Hepatocyte (in vitro differentiated cells): Measurements from ENCODE around the gene URAD.

Experiments used
- CTCF ChIP-seq: fragments of 200-600 bp; sonication (generic); IDR thresholded peaks from 2 replicates; pipeline ENCODE4 v1.5.1; 2016; ENCODE audit warnings: antibody characterized with exemption, mild to moderate bottlenecking; ENCODE audit not compliant: poor library complexity
- EZH2 ChIP-seq: fragments of 200-600 bp; sonication (generic); IDR thresholded peaks from 2 replicates; pipeline ENCODE4 v1.6.1; 2016; ENCODE audit warnings: antibody characterized with exemption, mild to moderate bottlenecking, borderline replicate concordance

GRCh38 chr13:27963491-27963890, 25.0 kb downstream of the URAD start:
- TF ChIP-seq EZH2 (no peak), CTCF (no peak)
